Mucosa of descending colon (tissue), 3 donors: ENCODE results near the gene HPRT1. TPM values are rescaled to one million over a fixed set of nuclear protein-coding genes. Genes with fewer than 3 reads are reported as not detected.
"Not testable (repeated sequence)": the region's sequence is repeated elsewhere in the genome, so short reads cannot be mapped to it uniquely, and the experiment has no call there.

Experiments used
- ATAC-seq: fragments of 200-7000 bp; cut with Tn5 transposase; one replicate; pipeline ENCODE4 v1.9.1; 2020; ENCODE audit warnings: mild to moderate bottlenecking, moderate library complexity
- DNase-seq, 3 donors: peaks; one replicate each; pipeline ENCODE4 v3.0.0-alpha.2; 2020
- H3K36me3 ChIP-seq: fragments of 200-600 bp; one replicate; pipeline ENCODE4 v1.8.0; 2021; ENCODE audit warnings: low read depth, mild to moderate bottlenecking
- H3K4me1 ChIP-seq: fragments of 200-600 bp; one replicate; pipeline ENCODE4 v1.8.0; 2021; ENCODE audit warnings: low read depth, mild to moderate bottlenecking
- H3K4me3 ChIP-seq: fragments of 200-600 bp; one replicate; pipeline ENCODE4 v1.8.0; 2021; ENCODE audit warnings: mild to moderate bottlenecking
- H3K9me3 ChIP-seq: fragments of 200-600 bp; one replicate; pipeline ENCODE4 v1.8.0; 2021; ENCODE audit warnings: mild to moderate bottlenecking
- CTCF ChIP-seq: fragments of 200-600 bp; IDR thresholded peaks from one replicate; pipeline ENCODE4 v1.8.0; 2022; ENCODE audit warnings: antibody characterized with exemption, mild to moderate bottlenecking
- intact Hi-C, 2 donors: fragments of 100-400 bp; cut with DNase I in 1 of 2; cut with micrococcal nuclease in 1 of 2; formaldehyde crosslinking; loops; one replicate each; pipeline versions ENCODE4 v1.11.0 to v1.11.1; 2022; cut with DNase I, micrococcal nuclease
- total RNA-seq, 3 donors: library from RNA; stranded (reverse); fragmentation: NEBNext Ultra II Directional in 2 of 3; extraction: Animal tissue kit (Norgen Biotek cat#: 25700) in 2 of 3; gene quantifications; one replicate each; pipeline versions ENCODE4 v1.2.1 to v1.2.4, GENCODE V29; 2021 to 2023
- donor health status: DM: no; HTN: no; CAD: no; lungs with moderate emphysema.
- donor health status: DM: no; HTN: no; CAD: no.
- donor health status: DM: no; HTN: yes; CAD: no.

Gene HPRT1
- total RNA-seq, 3 donors from 2014 or later: 15.0 to 25.4 (median 19.6) TPM

- H3K4me3 ChIP-seq: no peak overlapping the region
- no peak for TF ChIP-seq CTCF
- DNase-seq: peak in 1 of 3 donors; percentile 9
Measured at GRCh38 chrX:134460862-134461220, 876 bp downstream of the HPRT1 start.

GRCh38 chrX:134461437-134461836, 1.5 kb downstream of the HPRT1 start:
- Histone ChIP-seq H3K4me1 (no peaks in the 10 kb centered on the region), H3K4me3 (no peak overlapping the region), H3K9me3 (no peaks in the 10 kb centered on the region), H3K36me3 (no peaks in the 10 kb centered on the region)
- intact Hi-C loops: no loop called here
- TF ChIP-seq CTCF: no peak
- no peak for ATAC-seq
- no peak for DNase-seq

More at GRCh38 chrX:134460862-134461220, 876 bp downstream of the HPRT1 start:
- intact Hi-C loops: no loop called here
- Histone ChIP-seq H3K9me3 (no peaks in the 10 kb centered on the region), H3K4me1 (no peaks in the 10 kb centered on the region), H3K36me3 (no peaks in the 10 kb centered on the region)
- no peak for ATAC-seq

GRCh38 chrX:134462927-134463326, 3.0 kb downstream of the HPRT1 start:
- DNase-seq: no peak

GRCh38 chrX:134464453-134464852, 4.5 kb downstream of the HPRT1 start:
- H3K4me1 ChIP-seq, H3K4me3 ChIP-seq, intact Hi-C loops, ATAC-seq, H3K9me3 ChIP-seq, DNase-seq, H3K36me3 ChIP-seq: not testable (repeated sequence)

More at GRCh38 chrX:134462927-134463326, 3.0 kb downstream of the HPRT1 start:
- Histone ChIP-seq H3K9me3 (no peaks in the 10 kb centered on the region), H3K36me3 (no peaks in the 10 kb centered on the region), H3K4me3 (no peak overlapping the region), H3K4me1 (no peaks in the 10 kb centered on the region)
- intact Hi-C loops: no loop called here
- no peak for ATAC-seq
- no peak for TF ChIP-seq CTCF

- H3K36me3 ChIP-seq: no peaks in the 10 kb centered on the region
- DNase-seq (no peak), ATAC-seq (no peak)
- no peak for TF ChIP-seq CTCF
- H3K9me3 ChIP-seq: no peaks in the 10 kb centered on the region
- H3K4me3 ChIP-seq: no peak overlapping the region
- H3K4me1 ChIP-seq: no peaks in the 10 kb centered on the region
- intact Hi-C loops: no loop called here
Measured at GRCh38 chrX:134469486-134469885, 9.5 kb downstream of the HPRT1 start.

- Histone ChIP-seq H3K4me1 (no peaks in the 10 kb centered on the region), H3K9me3 (no peaks in the 10 kb centered on the region), H3K36me3 (no peaks in the 10 kb centered on the region), H3K4me3 (no peak overlapping the region)
- no peak for TF ChIP-seq CTCF
- intact Hi-C loops: no loop called here
- DNase-seq (no peak), ATAC-seq (no peak)
Measured at GRCh38 chrX:134470013-134470412, 10.0 kb downstream of the HPRT1 start.
